ENCODE data around the gene MAPK13. TPM values are rescaled to one million over a fixed set of nuclear protein-coding genes. Genes with fewer than 3 reads are reported as not detected.

Gene MAPK13
- total RNA-seq, 6 experiments from 2014 or later: 2.2 to 5.0 (median 3.0) TPM

DNA sequence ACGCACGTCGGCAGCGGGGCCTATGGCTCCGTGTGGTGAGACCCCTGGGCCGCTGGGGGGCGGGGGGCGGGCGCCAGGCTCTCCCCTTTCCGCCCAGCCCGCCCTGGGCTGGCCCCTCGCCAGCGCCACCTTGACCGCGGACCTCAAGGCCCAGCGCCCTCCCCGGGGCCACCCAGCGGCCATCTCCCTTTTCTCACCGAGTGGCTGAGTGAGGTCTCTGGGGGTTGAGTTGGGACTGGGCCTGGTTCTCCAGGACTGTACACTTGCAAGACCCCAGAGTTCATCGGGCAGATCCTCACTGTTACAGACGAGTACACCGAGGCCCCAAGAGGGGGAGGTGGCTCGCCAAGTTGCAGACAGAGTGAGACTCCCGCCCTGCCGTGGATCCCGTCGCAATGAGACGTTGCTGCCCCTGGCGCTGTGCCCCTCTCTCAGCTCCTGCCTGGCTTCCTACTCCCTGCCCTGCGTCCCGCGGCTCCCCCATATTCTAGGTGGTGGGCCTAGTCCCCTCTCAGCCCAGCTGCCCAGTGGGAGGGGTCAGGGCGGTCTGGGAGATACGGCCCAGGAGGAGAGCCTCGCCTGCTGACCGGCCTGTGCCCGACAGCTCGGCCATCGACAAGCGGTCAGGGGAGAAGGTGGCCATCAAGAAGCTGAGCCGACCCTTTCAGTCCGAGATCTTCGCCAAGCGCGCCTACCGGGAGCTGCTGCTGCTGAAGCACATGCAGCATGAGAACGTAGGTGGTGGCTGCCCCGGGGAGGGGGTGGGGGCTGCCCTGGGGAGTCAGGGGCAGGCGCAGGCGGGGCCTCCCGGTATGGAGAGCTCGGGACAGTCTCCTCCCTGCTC lies 576 bp downstream of the MAPK13 start:
- Histone ChIP-seq H3K9me3 (no peaks in the 10 kb centered on the region), H3K27me3 (no peaks in the 10 kb centered on the region), H3K36me3 (no peaks in the 10 kb centered on the region), H3K4me3 (peak overlapping the region; percentile 29 to 51 (median 31)), H3K27ac (peak overlapping the region; percentile 21 to 70 (median 55)), H3K4me1 (peaks cover 0 to 14% (median 0%) of the 10 kb centered on the region in 4 donors)
- 11% methylated on average over 9 of the region's 52 CpGs for WGBS (ENCODE audit: insufficient coverage, low coverage, low lambda C conversion rate, missing lambda C conversion rate)
- DNase-seq (peak; percentile 59 to 69 (median 61)), ATAC-seq (peak; percentile 25 to 62 (median 36))
- intact Hi-C loops (cut with DNase I): loop anchor here in 1 of 2 donors (10.0 kb wide), 1 partner anchor 224 kb away; no protein-coding TSS in a partner anchor
- TF ChIP-seq, protein P1, sequence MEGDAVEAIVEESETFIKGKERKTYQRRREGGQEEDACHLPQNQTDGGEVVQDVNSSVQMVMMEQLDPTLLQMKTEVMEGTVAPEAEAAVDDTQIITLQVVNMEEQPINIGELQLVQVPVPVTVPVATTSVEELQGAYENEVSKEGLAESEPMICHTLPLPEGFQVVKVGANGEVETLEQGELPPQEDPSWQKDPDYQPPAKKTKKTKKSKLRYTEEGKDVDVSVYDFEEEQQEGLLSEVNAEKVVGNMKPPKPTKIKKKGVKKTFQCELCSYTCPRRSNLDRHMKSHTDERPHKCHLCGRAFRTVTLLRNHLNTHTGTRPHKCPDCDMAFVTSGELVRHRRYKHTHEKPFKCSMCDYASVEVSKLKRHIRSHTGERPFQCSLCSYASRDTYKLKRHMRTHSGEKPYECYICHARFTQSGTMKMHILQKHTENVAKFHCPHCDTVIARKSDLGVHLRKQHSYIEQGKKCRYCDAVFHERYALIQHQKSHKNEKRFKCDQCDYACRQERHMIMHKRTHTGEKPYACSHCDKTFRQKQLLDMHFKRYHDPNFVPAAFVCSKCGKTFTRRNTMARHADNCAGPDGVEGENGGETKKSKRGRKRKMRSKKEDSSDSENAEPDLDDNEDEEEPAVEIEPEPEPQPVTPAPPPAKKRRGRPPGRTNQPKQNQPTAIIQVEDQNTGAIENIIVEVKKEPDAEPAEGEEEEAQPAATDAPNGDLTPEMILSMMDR (IDR thresholded peaks at IDR 0.05): peak in 3 of 4 donors; percentile 2 to 4 (median 4)
- TF ChIP-seq POLR2A (IDR thresholded peaks at IDR 0.05): no peak

DNA sequence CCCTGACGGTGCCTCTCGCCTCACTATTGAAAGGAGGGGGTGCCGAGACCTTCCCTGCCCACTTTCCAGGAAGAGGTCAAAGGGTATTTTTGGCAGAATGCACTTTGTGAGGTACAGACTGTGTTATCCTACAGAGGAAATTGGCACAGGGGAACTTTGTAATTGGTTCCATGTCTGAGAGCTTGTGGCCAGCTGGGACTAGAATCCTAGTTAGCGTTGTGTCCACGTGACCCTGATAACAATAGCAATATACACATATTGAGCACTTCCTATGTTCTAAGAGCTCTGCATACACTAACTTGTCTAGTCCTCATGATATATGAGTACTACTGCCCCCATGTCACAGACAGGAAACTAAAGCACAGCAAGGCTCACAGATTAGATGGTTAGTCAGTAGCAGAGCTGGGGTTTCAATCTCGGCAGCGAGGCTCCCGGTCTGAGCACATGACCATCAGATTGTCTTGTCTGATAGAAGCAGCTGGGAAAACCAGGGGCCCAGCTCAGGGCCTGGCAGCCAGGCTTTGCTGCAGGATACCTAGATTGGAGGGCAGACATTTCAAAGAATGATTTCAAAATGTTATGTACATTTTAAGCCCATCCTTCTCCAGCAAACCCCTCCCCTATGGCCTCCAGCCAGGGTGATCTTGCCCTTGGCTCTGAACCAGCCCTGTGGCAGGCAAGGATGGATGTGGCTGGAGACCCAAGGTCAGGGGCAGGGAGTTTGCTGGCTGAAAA lies 1.4 kb downstream of the MAPK13 start:
- DNase-seq (peak; percentile 61 to 74 (median 67)), ATAC-seq (peak; percentile 54 to 75 (median 62))
- peak overlapping the region in 1 of 3 donors; percentile 51 for H3K4me3 ChIP-seq
- H3K27me3 ChIP-seq: no peaks in the 10 kb centered on the region
- WGBS (ENCODE audit: insufficient coverage, low coverage, low lambda C conversion rate, missing lambda C conversion rate): 14% methylated on average over 4 of the region's 8 CpGs
- H3K4me1 ChIP-seq: peaks cover 0 to 14% (median 0%) of the 10 kb centered on the region in 4 donors
- TF ChIP-seq POLR2A (IDR thresholded peaks at IDR 0.05): no peak
- TF ChIP-seq, protein P1 (IDR thresholded peaks at IDR 0.05): no peak
- peak overlapping the region; percentile 21 to 70 (median 55) for H3K27ac ChIP-seq
- H3K36me3 ChIP-seq: no peaks in the 10 kb centered on the region
- no peaks in the 10 kb centered on the region for H3K9me3 ChIP-seq
- intact Hi-C loops (cut with DNase I): loop anchor here in 1 of 2 donors (10.0 kb wide), 1 partner anchor 223 kb away; no protein-coding TSS in a partner anchor

DNA sequence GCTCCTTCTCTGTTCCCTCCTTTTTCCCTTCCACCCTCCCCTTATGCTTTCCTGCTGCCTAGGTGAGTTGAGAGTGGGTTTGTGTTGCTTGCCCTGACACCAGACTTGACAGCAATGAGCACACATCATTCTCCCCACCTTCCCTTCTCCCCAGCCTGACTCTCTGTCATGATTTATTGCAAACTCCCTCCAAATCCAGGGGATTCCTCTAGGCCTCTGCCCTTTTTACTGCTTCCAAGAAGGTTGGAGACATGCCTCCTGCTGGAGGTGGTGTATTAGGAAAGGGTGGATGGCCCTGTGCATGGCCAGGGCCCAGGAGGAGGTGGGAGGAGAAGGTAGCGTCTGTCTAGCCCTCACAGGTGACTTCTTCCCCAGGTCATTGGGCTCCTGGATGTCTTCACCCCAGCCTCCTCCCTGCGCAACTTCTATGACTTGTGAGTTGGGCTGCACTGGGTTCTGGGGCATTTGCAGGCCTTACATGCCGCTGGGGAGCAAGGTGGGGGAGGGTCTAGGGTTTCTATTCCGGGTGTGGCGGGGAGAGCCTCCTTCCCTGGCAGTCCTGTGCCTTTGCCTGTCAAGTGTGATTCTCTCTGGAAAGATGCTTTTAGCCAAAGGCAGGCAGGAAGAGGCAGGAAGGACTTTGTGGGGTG lies 2.1 kb downstream of the MAPK13 start:
- no peak overlapping the region for H3K4me3 ChIP-seq
- no peaks in the 10 kb centered on the region for H3K36me3 ChIP-seq
- ATAC-seq (no peak), DNase-seq (no peak)
- WGBS (ENCODE audit: insufficient coverage, low coverage, low lambda C conversion rate, missing lambda C conversion rate): 100% methylated on average over 2 of the region's 5 CpGs
- no peak overlapping the region for H3K27ac ChIP-seq
- no peaks in the 10 kb centered on the region for H3K27me3 ChIP-seq
- peaks cover 0 to 14% (median 0%) of the 10 kb centered on the region in 4 donors for H3K4me1 ChIP-seq
- no peaks in the 10 kb centered on the region for H3K9me3 ChIP-seq
- no peak for TF ChIP-seq POLR2A (IDR thresholded peaks at IDR 0.05)
- intact Hi-C loops (cut with DNase I): loop anchor here in 1 of 2 donors (10.0 kb wide), 1 partner anchor 222 kb away; no protein-coding TSS in a partner anchor

DNA sequence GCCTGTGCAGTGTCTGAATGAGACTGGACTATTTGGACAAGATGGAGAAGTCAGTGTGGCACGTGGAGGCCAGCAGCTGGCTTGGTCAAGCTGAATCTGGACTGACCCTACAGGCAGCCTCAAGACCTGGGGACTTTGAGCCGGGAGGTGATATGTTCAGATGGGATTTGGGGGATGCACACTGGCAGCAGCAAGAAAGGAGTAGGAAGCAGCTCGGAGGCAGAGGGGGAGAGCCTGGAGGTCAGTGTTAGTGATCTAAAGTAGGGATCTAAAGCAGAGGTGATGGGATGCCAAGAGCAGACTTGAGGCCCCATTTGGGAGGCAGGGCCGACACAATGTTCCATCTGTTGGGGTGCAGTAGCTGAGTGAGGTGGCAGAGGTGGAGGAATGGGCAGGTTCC lies 2.8 kb downstream of the MAPK13 start:
- H3K4me3 ChIP-seq: no peak overlapping the region
- TF ChIP-seq, protein P1 (IDR thresholded peaks at IDR 0.05): no peak
- no peak for TF ChIP-seq POLR2A (IDR thresholded peaks at IDR 0.05)
- intact Hi-C loops (cut with DNase I): loop anchor here in 1 of 2 donors (10.0 kb wide), 1 partner anchor 222 kb away; no protein-coding TSS in a partner anchor
- 84% methylated on average over 4 of the region's 4 CpGs for WGBS (ENCODE audit: insufficient coverage, low coverage, low lambda C conversion rate, missing lambda C conversion rate)
- H3K36me3 ChIP-seq: no peaks in the 10 kb centered on the region
- no peaks in the 10 kb centered on the region for H3K27me3 ChIP-seq
- no peak overlapping the region for H3K27ac ChIP-seq
- no peak for DNase-seq
- no peaks in the 10 kb centered on the region for H3K9me3 ChIP-seq
- peaks cover 0 to 14% (median 0%) of the 10 kb centered on the region in 4 donors for H3K4me1 ChIP-seq
- ATAC-seq: no peak
